ENCODE results near the gene SGCD.

DNA sequence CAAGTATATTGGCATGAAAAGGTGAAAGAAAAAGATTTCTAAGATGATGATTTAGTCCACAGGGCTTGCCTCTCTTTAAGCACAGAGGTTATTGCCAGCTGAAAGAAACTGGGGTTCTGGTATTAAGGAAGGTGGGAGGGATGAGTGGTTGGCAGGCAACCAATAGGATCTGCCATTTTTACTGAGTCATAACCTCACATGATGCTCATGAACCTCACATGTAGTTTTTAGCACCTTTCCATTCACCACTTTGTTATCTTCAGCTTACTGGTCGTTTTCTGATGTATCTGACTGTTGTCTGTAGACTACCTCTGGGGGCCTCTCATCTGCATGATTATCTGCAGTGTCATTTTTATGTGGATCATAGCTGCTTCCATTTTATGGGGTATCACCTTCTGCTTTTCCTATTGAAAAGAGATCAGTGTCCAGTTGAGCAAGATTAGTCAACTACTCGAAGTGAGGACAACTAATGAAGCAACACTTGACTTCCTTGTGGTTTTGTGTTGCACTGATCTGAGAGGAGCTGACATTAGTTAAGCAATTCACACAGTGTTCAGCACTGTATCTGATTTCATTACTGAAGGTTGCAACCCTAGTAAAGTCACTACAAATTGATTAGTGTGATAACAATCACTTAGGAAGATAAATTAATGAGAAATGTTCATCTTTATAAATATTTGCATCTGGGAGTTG is 186.3 kb downstream of the SGCD start:
- no peak for TF ChIP-seq MEIS1 (CRISPR knock-in tag; IDR thresholded peaks at IDR 0.05; ENCODE audit: borderline replicate concordance)
- no peak for TF ChIP-seq CTCF (tag by site-specific recombination; IDR thresholded peaks at IDR 0.05)
- no peak for TF ChIP-seq ZNF202 (tag by site-specific recombination; IDR thresholded peaks at IDR 0.05; ENCODE audit: borderline replicate concordance)
- TF ChIP-seq, protein P1, sequence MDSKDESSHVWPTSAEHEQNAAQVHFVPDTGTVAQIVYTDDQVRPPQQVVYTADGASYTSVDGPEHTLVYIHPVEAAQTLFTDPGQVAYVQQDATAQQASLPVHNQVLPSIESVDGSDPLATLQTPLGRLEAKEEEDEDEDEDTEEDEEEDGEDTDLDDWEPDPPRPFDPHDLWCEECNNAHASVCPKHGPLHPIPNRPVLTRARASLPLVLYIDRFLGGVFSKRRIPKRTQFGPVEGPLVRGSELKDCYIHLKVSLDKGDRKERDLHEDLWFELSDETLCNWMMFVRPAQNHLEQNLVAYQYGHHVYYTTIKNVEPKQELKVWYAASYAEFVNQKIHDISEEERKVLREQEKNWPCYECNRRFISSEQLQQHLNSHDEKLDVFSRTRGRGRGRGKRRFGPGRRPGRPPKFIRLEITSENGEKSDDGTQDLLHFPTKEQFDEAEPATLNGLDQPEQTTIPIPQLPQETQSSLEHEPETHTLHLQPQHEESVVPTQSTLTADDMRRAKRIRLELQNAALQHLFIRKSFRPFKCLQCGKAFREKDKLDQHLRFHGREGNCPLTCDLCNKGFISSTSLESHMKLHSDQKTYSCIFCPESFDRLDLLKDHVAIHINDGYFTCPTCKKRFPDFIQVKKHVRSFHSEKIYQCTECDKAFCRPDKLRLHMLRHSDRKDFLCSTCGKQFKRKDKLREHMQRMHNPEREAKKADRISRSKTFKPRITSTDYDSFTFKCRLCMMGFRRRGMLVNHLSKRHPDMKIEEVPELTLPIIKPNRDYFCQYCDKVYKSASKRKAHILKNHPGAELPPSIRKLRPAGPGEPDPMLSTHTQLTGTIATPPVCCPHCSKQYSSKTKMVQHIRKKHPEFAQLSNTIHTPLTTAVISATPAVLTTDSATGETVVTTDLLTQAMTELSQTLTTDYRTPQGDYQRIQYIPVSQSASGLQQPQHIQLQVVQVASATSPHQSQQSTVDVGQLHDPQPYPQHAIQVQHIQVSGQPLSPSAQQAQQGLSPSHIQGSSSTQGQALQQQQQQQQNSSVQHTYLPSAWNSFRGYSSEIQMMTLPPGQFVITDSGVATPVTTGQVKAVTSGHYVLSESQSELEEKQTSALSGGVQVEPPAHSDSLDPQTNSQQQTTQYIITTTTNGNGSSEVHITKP (tag by site-specific recombination; IDR thresholded peaks at IDR 0.05) = no peak
- TF ChIP-seq KLF1 (tag by site-specific recombination; IDR thresholded peaks at IDR 0.05) = no peak
- no peak for TF ChIP-seq KLF7 (tag by site-specific recombination; IDR thresholded peaks at IDR 0.05; ENCODE audit: borderline replicate concordance)
- TF ChIP-seq REST (tag by site-specific recombination; IDR thresholded peaks at IDR 0.05) = no peak

All from HEK293 (cell line).